ENCODE data around the gene ATP10B.

- TF ChIP-seq POU2F2 (IDR thresholded peaks at IDR 0.05; ENCODE audit: borderline replicate concordance, low read depth, low read length) (no peak), CTCF (IDR thresholded peaks at IDR 0.05 in 2 of 3, conservative IDR thresholded peaks at IDR 0.05 in 1 of 3; ENCODE audit: control insufficient read depth in 2 of 3, extremely low read depth in 1 of 3, insufficient read depth in 1 of 3, low read depth in 3 of 3, low read length in 3 of 3) (no peak), GABPA (IDR thresholded peaks at IDR 0.05; ENCODE audit: low read depth) (no peak)
- TF ChIP-seq, protein P1, sequence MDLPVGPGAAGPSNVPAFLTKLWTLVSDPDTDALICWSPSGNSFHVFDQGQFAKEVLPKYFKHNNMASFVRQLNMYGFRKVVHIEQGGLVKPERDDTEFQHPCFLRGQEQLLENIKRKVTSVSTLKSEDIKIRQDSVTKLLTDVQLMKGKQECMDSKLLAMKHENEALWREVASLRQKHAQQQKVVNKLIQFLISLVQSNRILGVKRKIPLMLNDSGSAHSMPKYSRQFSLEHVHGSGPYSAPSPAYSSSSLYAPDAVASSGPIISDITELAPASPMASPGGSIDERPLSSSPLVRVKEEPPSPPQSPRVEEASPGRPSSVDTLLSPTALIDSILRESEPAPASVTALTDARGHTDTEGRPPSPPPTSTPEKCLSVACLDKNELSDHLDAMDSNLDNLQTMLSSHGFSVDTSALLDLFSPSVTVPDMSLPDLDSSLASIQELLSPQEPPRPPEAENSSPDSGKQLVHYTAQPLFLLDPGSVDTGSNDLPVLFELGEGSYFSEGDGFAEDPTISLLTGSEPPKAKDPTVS (IDR thresholded peaks at IDR 0.05; ENCODE audit: low read depth, low read length) = no peak
Observed at GRCh38 chr5:160692271-160692670, 159.7 kb downstream of the ATP10B start.

Data from GM12878 (cell line).